ENCODE measurements around the gene SHROOM2. TPM values are rescaled to one million over a fixed set of nuclear protein-coding genes. Genes with fewer than 3 reads are reported as not detected.

Gene SHROOM2
- total and polyA plus RNA-seq, 7 donors = 0.05 to 0.47 (median 0.12) TPM

DNA sequence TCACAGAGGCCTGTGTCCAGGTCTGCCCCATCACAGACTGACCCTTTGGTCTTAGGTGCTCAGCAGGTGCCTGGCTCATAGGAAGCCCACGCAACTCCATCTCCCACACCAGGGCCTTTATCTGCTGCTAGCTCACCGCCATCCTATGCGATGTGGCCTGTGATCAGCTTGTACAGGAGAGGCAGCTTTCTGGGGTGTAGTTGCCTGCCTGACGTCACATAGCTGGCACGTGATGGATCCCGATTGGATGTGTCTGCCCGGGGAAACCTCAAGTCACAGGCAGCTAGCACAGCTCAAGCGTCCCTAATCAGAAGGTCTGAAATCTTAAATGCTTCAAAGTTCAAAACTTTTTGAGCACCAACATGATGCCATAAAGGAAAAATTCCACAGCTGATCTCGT lies 139.8 kb downstream of the SHROOM2 start:
- TF ChIP-seq, protein P1, sequence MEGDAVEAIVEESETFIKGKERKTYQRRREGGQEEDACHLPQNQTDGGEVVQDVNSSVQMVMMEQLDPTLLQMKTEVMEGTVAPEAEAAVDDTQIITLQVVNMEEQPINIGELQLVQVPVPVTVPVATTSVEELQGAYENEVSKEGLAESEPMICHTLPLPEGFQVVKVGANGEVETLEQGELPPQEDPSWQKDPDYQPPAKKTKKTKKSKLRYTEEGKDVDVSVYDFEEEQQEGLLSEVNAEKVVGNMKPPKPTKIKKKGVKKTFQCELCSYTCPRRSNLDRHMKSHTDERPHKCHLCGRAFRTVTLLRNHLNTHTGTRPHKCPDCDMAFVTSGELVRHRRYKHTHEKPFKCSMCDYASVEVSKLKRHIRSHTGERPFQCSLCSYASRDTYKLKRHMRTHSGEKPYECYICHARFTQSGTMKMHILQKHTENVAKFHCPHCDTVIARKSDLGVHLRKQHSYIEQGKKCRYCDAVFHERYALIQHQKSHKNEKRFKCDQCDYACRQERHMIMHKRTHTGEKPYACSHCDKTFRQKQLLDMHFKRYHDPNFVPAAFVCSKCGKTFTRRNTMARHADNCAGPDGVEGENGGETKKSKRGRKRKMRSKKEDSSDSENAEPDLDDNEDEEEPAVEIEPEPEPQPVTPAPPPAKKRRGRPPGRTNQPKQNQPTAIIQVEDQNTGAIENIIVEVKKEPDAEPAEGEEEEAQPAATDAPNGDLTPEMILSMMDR (IDR thresholded peaks at IDR 0.05) = no peak
- WGBS, 3 donors = 77 to 82% (median 81%) methylated on average over 9 of the region's 9 CpGs

DNA sequence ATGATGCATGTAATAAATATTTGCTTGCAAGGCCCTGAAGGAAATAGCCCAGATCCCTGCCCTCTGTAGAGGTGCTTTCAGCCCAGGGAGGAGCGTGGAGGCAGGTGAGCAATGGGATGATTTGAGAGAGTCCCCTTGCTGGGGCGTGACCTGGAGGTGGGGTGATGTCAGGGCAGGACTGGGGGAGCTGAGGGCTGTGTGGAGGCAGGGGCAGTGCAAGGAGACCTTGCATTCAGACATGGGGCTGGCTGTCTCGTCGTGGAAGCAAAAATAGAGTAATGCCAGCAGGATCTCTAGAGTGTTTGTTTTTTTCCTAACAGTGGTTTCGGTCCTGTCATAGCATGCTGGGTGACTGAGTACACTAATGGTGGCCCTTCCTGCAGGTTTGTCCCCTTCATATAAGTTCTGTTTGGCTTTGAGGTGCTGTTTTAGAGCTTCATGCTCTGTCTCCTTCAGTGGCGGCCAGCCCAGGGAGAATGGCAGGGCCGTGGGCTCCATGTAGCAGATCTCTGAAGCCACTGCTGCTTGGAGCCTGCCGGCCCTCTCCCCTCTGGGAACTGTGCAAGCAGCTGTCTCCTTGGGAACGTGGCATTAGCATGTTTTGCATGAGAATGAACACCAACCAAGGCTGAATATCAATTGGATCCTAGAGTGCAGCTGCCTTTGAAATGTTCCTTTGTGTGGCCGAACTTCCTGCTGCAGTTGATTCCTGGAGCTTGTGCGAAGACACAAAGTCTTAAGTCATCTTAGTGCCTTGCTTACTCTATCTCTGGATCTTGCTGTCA lies 141.7 kb downstream of the SHROOM2 start:
- Histone ChIP-seq H3K9me3 (no peaks in the 10 kb centered on the region), H3K27me3 (ENCODE audit: insufficient read depth in 3 of 3, low read length in 2 of 3) (no peaks in the 10 kb centered on the region), H3K27ac (no peak overlapping the region), H3K36me3 (ENCODE audit: insufficient read depth in 1 of 2, low read depth in 1 of 2) (no peaks in the 10 kb centered on the region), H3K4me1 (no peaks in the 10 kb centered on the region), H3K4me3 (no peak overlapping the region)
- TF ChIP-seq, protein P1 (IDR thresholded peaks at IDR 0.05) = no peak
- ATAC-seq (no peak), DNase-seq (no peak)
- WGBS, 3 donors = 34 to 52% (median 45%) methylated on average over 8 to 11 of the region's 11 CpGs
- intact Hi-C loops (cut with DNase I) = no loop called here

More for the DNA sequence above, 139.8 kb downstream of the SHROOM2 start:
- intact Hi-C loops (cut with DNase I) = no loop called here
- Histone ChIP-seq H3K27me3 (ENCODE audit: insufficient read depth in 3 of 3, low read length in 2 of 3) (no peaks in the 10 kb centered on the region), H3K4me3 (no peak overlapping the region), H3K9me3 (no peaks in the 10 kb centered on the region), H3K27ac (no peak overlapping the region), H3K4me1 (no peaks in the 10 kb centered on the region), H3K36me3 (ENCODE audit: insufficient read depth in 1 of 2, low read depth in 1 of 2) (no peaks in the 10 kb centered on the region)
- ATAC-seq (no peak), DNase-seq (no peak)

DNA sequence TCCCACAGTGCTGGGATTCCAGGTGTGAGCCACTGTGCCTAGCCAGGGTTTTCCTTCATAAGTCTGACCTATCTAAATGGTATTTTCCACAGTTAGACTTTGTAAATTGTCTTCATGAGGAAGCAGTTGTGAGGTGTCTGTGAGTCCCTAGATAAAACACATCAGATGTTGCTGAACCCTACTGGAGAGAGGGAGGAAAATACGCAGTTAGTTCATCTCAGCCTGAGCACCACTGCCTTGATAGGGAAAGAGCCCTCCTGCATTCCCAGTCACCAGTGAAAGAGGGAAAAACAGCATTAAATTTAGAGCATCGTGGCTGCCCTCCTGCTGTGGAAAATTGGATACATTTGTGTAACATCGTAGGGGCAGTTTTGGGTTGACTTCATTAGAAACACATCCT lies 149.2 kb downstream of the SHROOM2 start:
- H3K4me1 ChIP-seq = no peaks in the 10 kb centered on the region
- no peaks in the 10 kb centered on the region for H3K36me3 ChIP-seq (ENCODE audit: insufficient read depth in 1 of 2, low read depth in 1 of 2)
- WGBS, 3 donors = 62 to 66% (median 63%) methylated on average over 3 of the region's 3 CpGs
- H3K27ac ChIP-seq = no peak overlapping the region
- H3K4me3 ChIP-seq = no peak overlapping the region
- H3K9me3 ChIP-seq = no peaks in the 10 kb centered on the region
- DNase-seq (no peak), ATAC-seq (no peak)
- intact Hi-C loops (cut with DNase I) = no loop called here
- TF ChIP-seq, protein P1 (IDR thresholded peaks at IDR 0.05) = no peak
- no peaks in the 10 kb centered on the region for H3K27me3 ChIP-seq (ENCODE audit: insufficient read depth in 3 of 3, low read length in 2 of 3)

DNA sequence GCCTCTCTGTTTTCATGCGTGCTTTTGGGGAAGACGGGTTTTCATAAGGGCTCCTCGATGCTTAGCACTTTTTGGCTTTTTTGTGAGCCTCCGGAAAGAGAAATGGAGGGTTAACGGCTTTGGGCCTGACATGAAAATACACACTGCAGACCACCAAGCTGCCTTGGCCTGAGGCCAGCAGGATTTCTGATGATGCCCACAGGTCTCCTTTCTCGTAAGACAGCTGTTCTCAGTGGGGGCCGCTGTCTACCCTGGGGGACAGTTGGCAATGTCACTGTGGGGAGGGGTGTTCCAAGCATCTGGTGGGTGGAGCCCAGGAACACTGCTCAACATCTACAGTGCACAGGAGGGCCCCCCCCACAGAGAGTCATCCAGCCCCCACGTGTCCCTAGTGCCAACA lies 151.5 kb downstream of the SHROOM2 start:
- Histone ChIP-seq H3K4me3 (no peak overlapping the region), H3K4me1 (no peaks in the 10 kb centered on the region), H3K27me3 (ENCODE audit: insufficient read depth in 3 of 3, low read length in 2 of 3) (no peaks in the 10 kb centered on the region), H3K36me3 (ENCODE audit: insufficient read depth in 1 of 2, low read depth in 1 of 2) (no peaks in the 10 kb centered on the region), H3K9me3 (no peaks in the 10 kb centered on the region), H3K27ac (no peak overlapping the region)
- TF ChIP-seq, protein P1 (IDR thresholded peaks at IDR 0.05) = no peak
- ATAC-seq (no peak), DNase-seq (no peak)
- 73 to 84% (median 80%) methylated on average over 8 of the region's 8 CpGs for WGBS, 3 donors
- intact Hi-C loops (cut with DNase I) = no loop called here

DNA sequence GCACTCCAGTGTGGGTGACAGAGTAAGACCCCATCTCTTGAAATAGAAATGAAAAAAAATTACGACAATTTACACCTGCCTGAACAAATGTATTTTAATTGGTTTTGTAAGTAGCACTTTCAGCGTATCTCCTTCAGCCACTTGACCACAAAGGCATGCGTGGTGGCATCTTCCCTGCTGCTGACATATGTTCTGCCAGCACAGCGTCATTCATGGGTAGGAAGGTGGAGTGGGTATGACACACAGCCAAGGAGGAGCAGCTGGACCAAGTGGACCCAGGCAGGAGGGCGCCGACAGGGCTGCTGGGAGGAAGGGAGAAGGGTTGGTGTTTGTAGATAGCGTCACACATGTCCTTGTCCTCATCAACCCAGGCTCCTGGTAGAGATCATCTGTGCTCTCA lies 152.3 kb downstream of the SHROOM2 start:
- WGBS, 3 donors = 84 to 88% (median 84%) methylated on average over 7 of the region's 7 CpGs
- H3K36me3 ChIP-seq (ENCODE audit: insufficient read depth in 1 of 2, low read depth in 1 of 2) = no peaks in the 10 kb centered on the region
- TF ChIP-seq, protein P1 (IDR thresholded peaks at IDR 0.05) = no peak
- intact Hi-C loops (cut with DNase I) = no loop called here
- no peak for DNase-seq
- no peak for ATAC-seq
- no peak overlapping the region for H3K4me3 ChIP-seq
- no peaks in the 10 kb centered on the region for H3K4me1 ChIP-seq
- no peaks in the 10 kb centered on the region for H3K27me3 ChIP-seq (ENCODE audit: insufficient read depth in 3 of 3, low read length in 2 of 3)
- H3K9me3 ChIP-seq = no peaks in the 10 kb centered on the region
- H3K27ac ChIP-seq = no peak overlapping the region

All from psoas muscle (tissue), 8 donors.